DMS153 treated with DMSO at 0.1 percent for 48 hours (cell line): ENCODE data around the gene SLC1A7.

Source experiments
- DNase-seq: peaks from one replicate; lab custom pipeline; 2025; ENCODE audit not compliant: unreplicated experiment; lab: John Stamatoyannopoulos, UW

The SLC1A7 gene

DNA sequence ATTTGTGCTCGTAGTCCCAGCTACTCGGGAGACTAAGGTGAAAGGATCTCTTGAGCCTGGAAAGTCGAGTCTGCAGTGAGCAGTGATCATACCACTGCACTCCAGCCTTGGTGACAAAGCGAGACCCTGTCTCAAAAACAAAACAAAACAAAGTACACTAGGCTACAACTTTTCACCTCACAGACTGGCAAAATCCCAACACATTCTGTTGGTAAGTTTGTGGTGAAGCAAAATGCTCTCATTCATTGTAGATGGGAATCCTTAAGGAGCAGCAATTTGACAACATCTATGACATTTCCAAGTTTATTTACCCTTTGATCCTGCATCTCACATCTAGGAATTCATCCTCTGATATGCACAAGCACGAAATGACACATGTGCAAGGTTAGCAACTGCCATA is 20.2 kb upstream of the SLC1A7 start:
- DNase-seq = no peak

DNA sequence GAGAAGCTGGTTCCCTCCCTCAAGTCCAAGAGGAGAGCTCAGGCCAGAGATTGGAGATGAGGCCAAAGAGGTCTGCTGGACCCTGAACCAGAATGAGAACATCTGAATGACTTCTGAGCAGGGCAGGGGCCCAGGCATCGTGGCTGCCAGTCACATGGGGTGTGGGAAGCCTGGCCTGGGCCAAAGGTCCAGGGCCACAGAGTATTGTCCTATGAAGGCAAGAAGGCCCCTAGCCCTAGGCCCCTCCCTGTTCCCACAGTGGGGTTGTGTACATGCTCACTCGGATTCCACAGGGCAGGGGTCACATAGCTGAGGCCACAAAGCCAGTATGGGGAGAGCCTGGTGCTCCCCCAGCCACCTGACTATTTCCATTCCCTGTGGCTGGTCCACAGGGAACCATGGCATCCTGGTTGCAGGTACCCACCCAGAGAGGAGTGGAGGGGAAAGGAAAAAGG is 18.5 kb upstream of the SLC1A7 start:
- DNase-seq = no peak

DNA sequence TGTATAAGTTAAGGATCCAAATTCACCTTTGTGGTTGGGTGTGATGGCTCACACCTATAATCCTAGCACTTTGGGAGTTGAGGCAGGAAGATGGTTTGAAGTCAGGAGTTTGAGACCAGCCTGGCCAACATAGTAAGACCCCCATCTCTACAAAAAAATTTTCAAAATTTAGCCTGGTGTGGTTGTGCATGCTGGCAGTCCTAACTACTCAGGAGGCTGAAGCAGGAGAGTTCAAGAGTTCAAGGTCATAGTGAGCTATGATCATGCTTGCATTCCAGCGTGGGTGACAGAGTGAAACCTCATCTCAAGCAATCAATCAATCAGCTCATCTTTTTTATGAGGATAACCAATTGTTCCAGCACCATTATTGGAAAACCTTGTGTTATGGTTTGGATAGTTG is 16.5 kb upstream of the SLC1A7 start:
- DNase-seq = no peak

DNA sequence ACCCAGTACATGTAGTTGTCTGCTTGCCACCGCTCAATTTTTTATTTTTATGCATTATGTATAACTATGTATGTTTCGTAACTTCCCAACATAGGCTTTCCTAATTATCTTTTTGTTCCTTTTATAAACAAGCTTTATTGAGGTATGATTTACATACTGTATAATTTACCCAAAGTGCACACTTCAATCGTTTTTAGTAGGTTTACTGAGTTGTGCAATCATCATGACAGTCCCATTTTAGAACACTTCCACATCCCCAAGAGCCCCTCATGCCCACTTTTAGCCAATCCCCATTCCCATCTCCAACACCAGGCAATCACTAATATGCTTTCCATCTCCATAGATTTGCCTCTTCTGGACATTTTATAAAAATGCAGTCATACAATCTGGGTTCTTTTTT is 14.3 kb upstream of the SLC1A7 start:
- DNase-seq = no peak

DNA sequence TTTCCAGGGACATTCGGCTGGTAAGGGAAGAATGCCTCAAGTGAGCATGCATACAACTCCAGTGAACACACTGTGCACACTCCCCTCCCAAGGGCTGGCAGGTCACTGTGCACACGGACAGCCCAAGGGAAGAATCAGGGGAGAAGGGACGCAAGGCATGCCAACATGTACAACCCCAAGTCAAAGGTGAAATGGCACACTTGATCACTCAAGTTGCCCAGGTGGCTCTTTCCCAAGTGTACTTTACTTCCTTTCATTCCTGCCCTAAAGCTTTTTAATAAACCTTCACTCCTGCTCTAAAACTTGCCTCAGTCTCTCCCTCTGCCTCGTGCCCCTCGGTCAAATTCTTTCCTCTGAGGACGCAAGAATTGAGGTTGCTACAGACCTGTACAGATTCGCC is 13.5 kb upstream of the SLC1A7 start:
- DNase-seq = no peak

DNA sequence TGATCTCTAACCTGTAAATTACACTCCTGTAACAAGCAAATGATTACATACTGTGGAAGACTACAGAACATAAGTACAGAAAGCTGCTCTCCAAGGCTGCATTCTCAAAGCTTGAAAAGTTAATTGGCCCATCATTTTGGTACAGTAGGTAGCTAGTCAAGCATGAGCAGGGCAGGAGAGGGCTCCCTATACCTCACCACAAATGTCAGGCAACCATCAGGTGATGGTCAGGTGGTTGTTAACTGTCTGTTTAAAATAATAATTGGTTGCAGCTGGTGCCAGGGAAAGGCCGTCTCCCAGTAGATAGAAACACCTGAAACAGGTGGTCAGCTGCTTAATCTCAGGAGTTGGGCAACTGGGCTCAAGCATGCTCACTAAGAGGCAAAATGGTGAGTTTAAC is 13.1 kb upstream of the SLC1A7 start:
- DNase-seq = no peak

DNA sequence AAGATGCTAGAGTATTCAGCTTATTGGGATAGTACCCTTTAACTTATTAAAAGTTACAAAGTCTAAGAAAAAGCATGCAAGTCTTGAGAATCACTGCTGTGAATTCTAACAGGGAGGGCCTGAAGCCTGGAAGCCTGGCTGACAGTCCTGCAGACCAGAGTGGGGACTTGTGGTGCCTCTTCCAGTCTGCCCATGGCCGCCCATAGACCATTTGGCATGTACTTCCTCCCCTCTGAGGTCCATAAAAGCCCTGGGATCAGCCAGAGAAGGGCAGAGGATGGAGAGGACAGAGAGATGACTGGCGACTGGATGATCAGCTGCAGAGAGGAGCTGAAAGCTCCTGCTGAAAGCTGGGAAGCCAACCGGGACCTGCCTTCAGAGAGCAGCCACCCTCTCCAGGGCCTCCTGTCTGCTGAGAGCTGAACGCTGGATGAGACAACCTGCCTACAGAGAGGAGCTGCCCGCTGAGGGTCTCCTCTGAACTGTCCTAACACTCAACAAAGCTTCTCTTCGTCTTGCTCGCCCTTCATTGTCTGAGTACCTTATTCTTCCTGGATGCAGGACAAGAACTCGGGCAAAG is 12.5 kb upstream of the SLC1A7 start:
- no peak for DNase-seq

DNA sequence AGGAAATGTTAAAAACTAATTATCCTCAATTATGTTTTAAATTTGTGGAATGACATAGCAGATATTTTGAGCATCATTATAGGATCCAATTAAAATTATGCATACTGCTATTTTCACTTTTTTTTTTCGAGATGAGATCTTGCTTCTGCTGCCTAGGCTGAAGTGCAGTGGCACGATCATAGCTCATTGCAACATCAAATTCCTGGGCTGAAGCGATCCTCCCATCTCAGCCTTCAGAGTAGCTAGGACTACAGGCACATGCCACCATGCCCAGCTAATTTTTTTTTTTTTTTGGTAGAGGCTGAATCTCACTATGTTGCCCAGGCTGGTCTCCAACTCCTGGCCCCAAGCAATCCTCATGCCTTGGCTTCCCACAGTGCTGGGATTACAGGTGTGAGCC is 11.3 kb upstream of the SLC1A7 start:
- no peak for DNase-seq

DNA sequence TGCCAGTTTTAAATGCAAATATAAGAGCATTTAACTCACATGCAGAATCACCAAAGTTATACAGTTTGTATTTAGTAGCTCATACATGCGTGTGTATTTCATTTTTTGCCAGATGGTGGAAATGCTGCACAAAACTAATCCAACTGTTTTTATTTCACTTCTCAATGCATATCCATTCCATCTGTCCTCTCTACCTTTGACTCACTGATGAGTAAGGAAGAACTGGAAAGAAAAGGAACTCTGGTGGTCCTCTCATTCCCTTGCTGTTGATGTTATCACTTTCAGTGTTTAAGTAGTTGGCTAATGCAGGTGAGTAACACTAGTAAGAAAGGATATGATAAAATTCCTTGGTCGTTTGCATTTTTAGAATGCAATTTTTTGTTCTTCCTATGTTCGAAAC is 5.7 kb upstream of the SLC1A7 start:
- no peak for DNase-seq

DNA sequence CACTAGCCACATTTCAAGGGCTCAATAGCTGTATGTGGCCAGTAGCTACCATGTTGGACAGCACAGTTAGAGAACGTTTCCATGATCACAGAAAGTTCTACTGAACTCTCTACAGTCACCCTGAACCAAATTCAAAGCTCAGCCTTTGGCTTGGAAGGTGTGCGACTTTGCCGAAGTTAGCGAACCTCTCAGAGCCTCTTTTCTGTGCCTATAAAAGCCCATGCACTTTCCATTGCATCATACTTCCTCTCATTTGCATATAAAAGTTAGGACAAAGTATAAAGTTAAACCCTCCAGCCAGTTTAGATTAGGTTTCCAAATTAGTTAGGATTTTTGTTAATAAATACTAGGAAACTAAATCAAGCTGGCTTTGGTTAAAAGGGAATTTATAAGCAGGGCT is 4.7 kb upstream of the SLC1A7 start:
- DNase-seq = no peak

DNA sequence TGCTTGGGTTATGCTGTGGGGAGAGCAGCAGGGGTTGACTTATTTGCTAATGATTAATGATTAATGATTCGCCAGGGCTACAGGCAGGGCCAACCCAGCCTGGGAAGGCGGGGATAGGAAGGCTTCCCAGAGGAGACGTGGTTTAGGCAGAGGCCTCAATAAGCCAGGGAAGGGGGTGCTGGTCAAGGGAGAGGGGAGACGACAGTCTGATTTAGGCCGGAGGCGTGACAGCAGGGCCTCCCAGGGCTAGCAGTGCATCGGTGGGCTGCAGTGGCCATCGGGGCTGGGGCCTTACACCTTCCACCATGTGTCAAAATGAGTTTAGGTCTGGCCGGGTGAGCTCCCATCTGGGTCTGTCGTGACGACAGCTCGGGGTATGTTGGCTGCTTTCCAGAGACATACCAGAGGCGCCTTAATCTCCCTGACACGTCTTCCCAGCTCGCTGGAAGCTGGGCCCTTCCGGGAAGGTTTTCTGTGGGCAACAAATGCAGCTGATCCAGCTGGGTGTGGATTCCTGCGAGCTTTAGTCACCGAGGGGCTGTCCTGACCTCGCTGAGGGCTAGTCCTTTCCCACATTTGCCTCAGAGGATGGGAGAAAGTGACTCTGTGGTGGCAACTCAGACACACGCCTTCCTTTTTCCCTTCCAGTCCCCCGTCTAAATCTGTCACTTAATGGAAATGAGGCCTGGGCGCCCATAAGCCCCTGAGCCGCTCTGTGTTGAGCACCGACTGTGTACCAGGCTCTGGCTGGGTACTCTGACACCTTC is 3.7 kb upstream of the SLC1A7 start:
- DNase-seq = no peak

DNA sequence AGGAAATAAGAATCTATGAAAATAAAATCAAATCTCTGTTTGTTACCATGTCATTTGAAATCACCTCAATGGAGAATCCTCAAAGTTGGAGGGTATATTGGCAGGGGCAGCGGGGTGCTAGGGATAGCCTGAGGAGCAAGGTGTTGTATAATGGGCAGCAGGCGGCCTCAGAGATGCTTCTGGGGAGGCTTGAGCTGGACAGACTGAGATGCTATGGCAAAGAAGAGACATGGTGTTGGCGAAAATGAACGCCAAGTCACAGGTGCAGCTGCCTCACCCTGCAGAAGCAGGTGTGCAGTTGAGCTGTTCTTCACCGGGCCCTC is 3.1 kb upstream of the SLC1A7 start:
- DNase-seq = no peak

DNA sequence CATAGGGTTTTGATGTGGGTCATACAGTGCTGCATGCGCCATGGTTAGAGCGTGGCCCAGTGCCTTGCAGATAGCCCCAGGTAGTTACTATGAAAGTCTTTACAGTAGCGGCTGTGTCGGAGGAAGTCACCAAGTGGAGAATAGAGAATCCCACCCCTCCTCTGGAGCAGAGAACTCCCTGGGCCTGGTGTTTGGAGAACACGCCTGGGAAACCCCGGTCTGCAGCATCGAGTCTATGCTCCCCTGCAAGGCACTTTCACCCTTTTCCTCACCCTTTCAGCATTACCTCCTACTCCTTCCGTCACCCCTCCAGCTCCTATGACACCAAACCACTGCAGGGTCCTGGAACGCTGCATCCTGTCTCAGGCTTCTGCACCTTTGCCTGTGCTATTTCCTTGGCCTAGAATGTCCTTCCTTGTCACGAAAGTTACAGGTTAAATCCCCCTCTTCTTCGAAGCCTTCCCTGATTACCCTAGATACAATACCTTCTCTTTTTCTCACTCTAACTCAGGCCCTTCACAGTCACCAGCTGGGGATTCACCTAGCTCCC is 2.7 kb upstream of the SLC1A7 start:
- DNase-seq = no peak

DNA sequence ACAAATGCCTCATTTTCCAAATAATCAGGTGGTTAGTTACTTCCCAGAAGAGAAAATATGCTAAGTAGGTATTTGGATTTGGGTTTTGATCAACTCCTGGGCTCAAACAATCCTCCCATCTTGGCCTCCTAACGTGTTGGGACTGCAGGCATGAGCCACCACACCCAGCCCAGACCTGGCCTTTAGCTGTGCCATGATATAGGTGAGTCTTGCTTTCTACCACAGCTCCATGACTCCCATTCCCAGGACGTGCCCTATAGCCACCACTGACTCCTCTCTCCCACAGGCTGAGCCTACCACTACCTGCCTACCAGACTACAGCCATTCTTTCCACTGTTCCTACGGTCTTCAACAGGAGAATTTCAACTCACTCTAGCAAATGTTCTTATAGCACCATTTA is 1.8 kb upstream of the SLC1A7 start:
- no peak for DNase-seq

DNA sequence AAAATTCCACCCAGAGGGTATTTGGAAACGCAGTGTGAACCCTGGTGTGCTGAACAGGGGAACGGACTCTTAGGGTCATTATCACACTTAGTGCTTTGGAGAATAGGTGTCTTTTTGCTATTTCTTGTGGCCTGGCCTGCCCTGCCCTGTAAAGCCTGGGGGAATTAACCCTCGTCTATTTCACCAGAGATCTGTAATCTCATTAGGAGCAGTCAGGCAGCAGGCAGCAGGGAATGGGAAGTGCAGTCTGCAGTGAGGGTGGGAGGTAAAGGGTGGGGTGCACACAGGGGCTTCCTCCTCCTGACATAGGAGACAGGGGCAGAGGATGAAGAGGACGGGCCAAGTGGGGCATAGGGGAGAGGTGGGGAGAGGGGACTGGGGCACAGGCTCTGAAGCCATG is 1.1 kb upstream of the SLC1A7 start:
- no peak for DNase-seq

DNA sequence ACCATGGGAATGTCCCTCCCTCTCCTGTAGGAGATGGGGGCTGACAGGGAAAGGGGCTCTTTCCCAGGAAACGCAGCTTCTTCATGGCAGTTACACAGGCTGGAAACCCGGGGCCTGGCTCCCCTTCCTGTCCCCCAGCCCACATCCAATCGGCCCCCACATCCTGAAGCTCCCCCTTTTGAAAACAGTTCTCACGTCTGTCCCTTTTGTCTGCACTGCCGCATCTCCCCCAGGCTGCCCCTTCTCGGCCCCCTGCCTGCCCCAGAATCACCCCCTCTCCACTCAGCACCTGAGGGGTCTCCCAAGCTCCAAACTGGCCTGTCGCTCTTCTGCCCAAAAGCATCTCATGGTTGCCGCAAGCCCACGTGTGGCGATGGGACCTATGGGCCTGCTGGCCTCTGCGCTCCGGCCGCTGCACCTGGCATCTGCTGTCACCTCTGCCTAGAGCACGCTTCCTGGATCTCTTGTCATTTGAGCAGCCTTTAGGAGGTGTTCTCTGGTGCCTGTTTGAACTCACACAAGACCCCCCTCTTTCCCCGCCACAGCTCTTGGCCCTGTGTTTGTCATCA is 867 bp downstream of the SLC1A7 start:
- no peak for DNase-seq

DNA sequence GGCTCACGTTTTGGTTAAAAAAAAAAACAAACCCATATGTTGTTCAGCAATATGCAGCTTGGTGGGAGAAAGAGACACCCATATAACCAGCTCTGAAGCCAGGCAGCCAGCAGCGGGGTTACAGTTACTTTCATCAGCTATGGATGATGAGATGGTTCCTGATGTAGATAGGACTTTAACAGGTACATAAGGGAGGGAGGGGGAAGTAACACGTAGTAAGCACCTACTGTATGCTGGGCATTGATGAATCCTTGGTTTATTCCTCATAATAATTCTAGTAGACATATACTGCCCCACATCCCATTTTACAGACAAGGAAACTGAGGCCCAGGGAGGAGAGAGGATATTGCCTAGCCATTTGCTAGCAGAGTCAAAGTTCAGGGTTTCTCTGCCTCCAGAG is 2.0 kb downstream of the SLC1A7 start:
- DNase-seq = no peak

DNA sequence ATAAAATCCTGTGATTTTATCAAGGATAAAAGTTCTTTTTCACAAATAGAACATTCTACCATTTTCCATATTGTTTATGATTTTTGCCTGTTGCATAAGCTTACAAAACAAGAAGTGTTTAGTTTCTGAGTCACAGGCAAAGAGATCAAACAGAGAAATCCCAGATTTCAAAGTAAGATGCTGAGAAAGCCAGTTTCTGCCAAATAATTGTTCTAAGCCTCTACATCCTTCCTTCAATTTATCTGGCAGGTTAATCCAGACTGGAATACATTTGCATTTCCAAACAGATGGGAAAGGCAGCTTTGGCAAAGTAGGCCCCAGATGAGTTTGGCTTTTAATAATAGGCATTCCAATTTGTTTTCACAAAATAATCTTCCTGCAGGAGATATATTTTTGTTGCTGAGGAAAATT is 2.5 kb downstream of the SLC1A7 start:
- no peak for DNase-seq

DNA sequence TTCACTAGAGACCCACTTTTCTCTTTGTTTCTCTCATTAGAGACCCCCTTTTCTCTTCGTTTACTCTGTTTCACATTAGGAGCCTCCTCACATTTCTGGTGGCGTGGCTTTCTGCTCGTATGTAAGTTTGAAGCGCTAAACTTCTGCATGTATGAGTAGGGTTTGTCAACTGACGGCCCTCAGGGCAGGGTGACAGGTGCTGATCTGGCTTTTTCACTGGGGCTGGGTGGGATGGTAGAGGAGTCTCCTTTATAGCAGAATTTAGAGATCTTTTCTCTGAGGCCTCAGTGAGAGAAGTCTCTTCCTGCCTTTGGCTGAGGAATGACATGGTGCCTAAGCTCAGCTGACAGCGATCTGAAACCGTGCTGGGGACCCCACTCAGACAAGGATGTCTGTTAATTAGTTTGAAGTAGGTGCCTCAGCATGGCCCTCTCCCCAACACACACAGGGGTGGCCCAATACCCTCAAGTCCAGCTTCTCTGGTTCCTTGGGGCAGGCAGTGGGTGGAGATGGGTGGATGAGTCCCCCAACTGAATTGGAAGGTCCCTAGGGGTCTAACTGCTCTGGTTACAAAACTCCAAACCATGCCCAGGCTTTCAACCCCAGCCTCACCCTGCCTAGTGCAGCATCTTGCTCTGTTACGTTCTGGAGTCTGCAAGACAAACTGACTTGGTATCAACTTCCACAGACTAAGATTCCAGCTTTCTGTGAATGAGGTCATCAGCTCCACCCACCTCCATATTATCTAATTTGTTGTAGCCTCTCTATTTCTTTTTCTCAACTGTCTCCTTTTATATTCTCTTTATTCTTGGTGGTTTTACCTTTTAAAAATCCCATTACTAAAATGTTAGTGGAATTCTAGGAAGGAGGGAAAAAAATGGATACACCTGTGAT is 3.2 kb downstream of the SLC1A7 start:
- no peak for DNase-seq

DNA sequence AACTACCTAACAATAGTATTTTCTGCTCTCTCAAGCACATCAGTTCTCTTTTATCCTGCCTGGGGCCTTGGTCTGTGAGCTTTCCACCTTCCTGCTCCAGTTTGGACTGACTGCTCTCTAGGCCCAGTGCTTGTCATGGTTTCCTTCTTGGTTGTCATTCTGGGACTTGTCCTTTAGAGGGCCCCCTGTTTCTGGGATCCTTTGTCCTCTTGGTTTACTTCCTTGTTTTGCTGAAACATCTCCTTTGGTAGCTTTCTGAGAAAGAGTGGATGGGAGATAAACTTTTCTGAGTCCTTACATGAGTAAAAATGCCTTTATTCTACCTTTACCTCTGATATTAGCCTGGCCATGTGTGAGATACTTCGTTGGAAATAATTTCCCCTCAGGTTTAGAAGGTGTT is 4.7 kb downstream of the SLC1A7 start:
- DNase-seq = no peak

DNA sequence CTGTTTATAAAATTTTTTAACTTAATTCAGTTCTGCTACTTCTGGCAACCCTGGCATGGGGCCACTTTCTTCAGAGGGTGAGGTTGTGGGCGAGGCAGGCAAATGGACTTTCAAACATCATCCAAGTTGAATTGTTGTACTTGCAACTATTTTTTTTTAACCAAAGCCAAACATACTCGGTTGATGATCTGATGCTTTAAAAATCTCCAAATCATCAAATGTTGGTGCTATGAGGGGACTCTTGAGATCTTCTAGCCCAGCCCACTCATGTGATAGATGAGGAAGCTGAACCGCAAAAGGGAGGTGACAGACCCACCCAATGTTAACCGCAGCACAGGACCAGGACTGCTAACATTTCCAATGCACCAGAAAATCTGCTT is 6.7 kb downstream of the SLC1A7 start:
- DNase-seq = no peak
